ENCODE results near the gene SLC25A18. TPM values are rescaled to one million over a fixed set of nuclear protein-coding genes. Genes with fewer than 3 reads are reported as not detected.

Gene SLC25A18
- total RNA-seq, 2 experiments from 2014 or later = not detected

DNA sequence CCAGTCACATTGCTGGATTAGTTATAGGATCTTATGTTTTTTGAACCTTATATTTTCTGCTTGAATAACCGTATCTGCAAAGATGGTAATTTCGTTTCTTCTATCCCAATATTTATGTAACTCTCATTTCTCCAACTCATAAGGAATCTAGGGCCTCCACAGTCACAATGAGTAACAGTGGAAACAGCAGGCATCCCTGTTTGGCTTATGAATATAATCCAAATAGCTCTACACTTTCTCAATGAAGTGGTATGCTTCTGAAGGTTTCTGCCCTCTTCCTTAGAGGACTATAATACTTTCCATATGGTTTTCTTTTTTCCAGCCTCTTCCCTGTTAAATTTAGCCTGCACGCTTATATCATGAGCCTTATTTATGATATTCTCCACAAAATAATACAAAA lies 48.8 kb downstream of the SLC25A18 start:
- TF ChIP-seq EZH2phosphoT487 (IDR thresholded peaks at IDR 0.05; ENCODE audit: borderline replicate concordance, low read depth, low read length) = no peak
- TF ChIP-seq, protein P1, sequence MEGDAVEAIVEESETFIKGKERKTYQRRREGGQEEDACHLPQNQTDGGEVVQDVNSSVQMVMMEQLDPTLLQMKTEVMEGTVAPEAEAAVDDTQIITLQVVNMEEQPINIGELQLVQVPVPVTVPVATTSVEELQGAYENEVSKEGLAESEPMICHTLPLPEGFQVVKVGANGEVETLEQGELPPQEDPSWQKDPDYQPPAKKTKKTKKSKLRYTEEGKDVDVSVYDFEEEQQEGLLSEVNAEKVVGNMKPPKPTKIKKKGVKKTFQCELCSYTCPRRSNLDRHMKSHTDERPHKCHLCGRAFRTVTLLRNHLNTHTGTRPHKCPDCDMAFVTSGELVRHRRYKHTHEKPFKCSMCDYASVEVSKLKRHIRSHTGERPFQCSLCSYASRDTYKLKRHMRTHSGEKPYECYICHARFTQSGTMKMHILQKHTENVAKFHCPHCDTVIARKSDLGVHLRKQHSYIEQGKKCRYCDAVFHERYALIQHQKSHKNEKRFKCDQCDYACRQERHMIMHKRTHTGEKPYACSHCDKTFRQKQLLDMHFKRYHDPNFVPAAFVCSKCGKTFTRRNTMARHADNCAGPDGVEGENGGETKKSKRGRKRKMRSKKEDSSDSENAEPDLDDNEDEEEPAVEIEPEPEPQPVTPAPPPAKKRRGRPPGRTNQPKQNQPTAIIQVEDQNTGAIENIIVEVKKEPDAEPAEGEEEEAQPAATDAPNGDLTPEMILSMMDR (conservative IDR thresholded peaks at IDR 0.05; ENCODE audit: low read length) = no peak
- CTCF ChIA-PET (ENCODE audit: unreplicated experiment) = no interaction called here
- POLR2A ChIA-PET = interaction anchor here (0.7 kb wide), 1 partner anchor 8 kb away, joined by 3 read pairs; no protein-coding TSS in a partner anchor
- H2AFZ ChIP-seq (ENCODE audit: low read length) = no peak overlapping the region
- intact Hi-C loops (cut with micrococcal nuclease; ENCODE audit: unreplicated experiment) = no loop called here
- H3K4me3 ChIP-seq (ENCODE audit: low read depth, low read length, poor library complexity, severe bottlenecking) = no peak overlapping the region
- DNase-seq (ENCODE audit: low spot score) = no peak
- peaks cover 5% of the 10 kb centered on the region; the same call in 1 of the 2 replicates for H3K79me2 ChIP-seq (ENCODE audit: insufficient read depth, low read depth, low read length)
- no TSS peak for BruUV-seq (replicated peaks)
- H3K27ac ChIP-seq (ENCODE audit: low read depth, low read length, poor library complexity, severe bottlenecking) = no peak overlapping the region
- no peaks in the 10 kb centered on the region for H4K20me1 ChIP-seq (ENCODE audit: insufficient read depth, low read length)
- H3K36me3 ChIP-seq (ENCODE audit: insufficient read depth, low read length) = peaks cover 59% of the 10 kb centered on the region
- H3K4me1 ChIP-seq (ENCODE audit: insufficient read depth, low read length, poor library complexity, severe bottlenecking) = no peaks in the 10 kb centered on the region
- no peak overlapping the region for H3K4me2 ChIP-seq (ENCODE audit: low read length)
- no peaks in the 10 kb centered on the region for H3K9me3 ChIP-seq (ENCODE audit: low read length)
- H3K9me2 ChIP-seq (ENCODE audit: insufficient read depth, low read length) = no peaks in the 10 kb centered on the region

DNA sequence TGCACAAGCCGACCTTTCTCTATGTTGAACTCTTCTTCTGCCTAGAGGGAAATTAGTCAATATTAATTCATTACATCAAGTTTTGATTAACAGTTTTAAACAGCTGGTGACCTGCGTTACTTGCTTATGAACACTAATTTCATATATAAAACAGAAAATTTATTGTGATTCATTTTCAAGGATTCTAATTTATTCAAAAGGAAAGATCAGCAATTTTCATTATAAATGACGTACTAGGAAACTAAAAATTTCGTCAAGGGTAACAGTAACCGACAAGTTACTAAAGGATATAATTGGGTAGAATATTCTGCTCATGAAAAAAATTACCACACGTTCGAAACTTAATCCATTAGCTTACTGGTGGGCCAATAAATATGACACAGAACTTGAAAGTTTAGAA lies 50.0 kb downstream of the SLC25A18 start:
- H3K27ac ChIP-seq (ENCODE audit: low read depth, low read length, poor library complexity, severe bottlenecking) = no peak overlapping the region
- H3K36me3 ChIP-seq (ENCODE audit: insufficient read depth, low read length) = peaks cover 59% of the 10 kb centered on the region
- H3K79me2 ChIP-seq (ENCODE audit: insufficient read depth, low read depth, low read length) = peaks cover 5% of the 10 kb centered on the region; the same call in 1 of the 2 replicates
- H3K4me1 ChIP-seq (ENCODE audit: insufficient read depth, low read length, poor library complexity, severe bottlenecking) = no peaks in the 10 kb centered on the region
- no peak for DNase-seq (ENCODE audit: low spot score)
- no peak overlapping the region for H3K4me3 ChIP-seq (ENCODE audit: low read depth, low read length, poor library complexity, severe bottlenecking)
- TF ChIP-seq EZH2phosphoT487 (IDR thresholded peaks at IDR 0.05; ENCODE audit: borderline replicate concordance, low read depth, low read length) = no peak
- TF ChIP-seq, protein P1 (conservative IDR thresholded peaks at IDR 0.05; ENCODE audit: low read length) = no peak
- H3K9me2 ChIP-seq (ENCODE audit: insufficient read depth, low read length) = no peaks in the 10 kb centered on the region
- POLR2A ChIA-PET = interaction anchor here (0.6 kb wide), 1 partner anchor 80 kb away, joined by 3 read pairs; no protein-coding TSS in a partner anchor
- H2AFZ ChIP-seq (ENCODE audit: low read length) = no peak overlapping the region
- H3K4me2 ChIP-seq (ENCODE audit: low read length) = no peak overlapping the region
- no TSS peak for BruUV-seq (replicated peaks)
- intact Hi-C loops (cut with micrococcal nuclease; ENCODE audit: unreplicated experiment) = no loop called here
- no peaks in the 10 kb centered on the region for H4K20me1 ChIP-seq (ENCODE audit: insufficient read depth, low read length)
- H3K9me3 ChIP-seq (ENCODE audit: low read length) = no peaks in the 10 kb centered on the region
- CTCF ChIA-PET (ENCODE audit: unreplicated experiment) = no interaction called here

DNA sequence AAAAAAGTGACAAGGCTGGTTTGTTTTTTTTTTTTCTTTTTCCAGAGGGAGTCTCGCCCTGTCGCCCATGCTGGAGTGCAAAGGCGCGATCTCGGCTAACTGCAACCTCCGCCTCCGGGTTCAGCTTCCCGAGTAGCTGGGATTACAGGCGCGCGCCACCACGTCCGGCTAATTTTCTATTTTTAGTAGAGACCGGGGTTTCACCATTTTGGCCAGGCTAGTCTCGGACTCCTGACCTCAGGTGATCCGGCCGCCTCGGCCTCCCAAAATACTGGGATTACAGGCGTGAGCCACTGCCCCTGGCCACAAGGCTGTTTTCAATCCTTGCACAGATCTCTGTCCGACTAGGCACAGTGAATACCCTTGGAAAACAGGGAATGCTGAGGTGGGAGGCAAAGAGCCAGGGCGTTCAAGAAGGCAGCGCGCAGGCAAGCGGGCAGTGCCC lies 64.7 kb downstream of the SLC25A18 start:
- TF ChIP-seq EZH2phosphoT487 (IDR thresholded peaks at IDR 0.05; ENCODE audit: borderline replicate concordance, low read depth, low read length) = no peak
- TF ChIP-seq, protein P1 (conservative IDR thresholded peaks at IDR 0.05; ENCODE audit: low read length) = no peak
- Histone ChIP-seq H3K27ac (ENCODE audit: low read depth, low read length, poor library complexity, severe bottlenecking) (peak overlapping the region; percentile 57), H3K9me2 (ENCODE audit: insufficient read depth, low read length) (no peaks in the 10 kb centered on the region), H3K4me3 (ENCODE audit: low read depth, low read length, poor library complexity, severe bottlenecking) (peak overlapping the region; percentile 98), H3K36me3 (ENCODE audit: insufficient read depth, low read length) (peaks cover 31% of the 10 kb centered on the region), H3K4me2 (ENCODE audit: low read length) (peak overlapping the region; percentile 92), H3K4me1 (ENCODE audit: insufficient read depth, low read length, poor library complexity, severe bottlenecking) (peaks cover 16% of the 10 kb centered on the region), H2AFZ (ENCODE audit: low read length) (peak overlapping the region; percentile 83; the same call in 1 of the 2 replicates), H3K9me3 (ENCODE audit: low read length) (no peaks in the 10 kb centered on the region), H4K20me1 (ENCODE audit: insufficient read depth, low read length) (no peaks in the 10 kb centered on the region; the same call in 1 of the 2 replicates), H3K79me2 (ENCODE audit: insufficient read depth, low read depth, low read length) (peaks cover 59% of the 10 kb centered on the region)
- POLR2A ChIA-PET = no interaction called here
- TSS peak; percentile 92 for BruUV-seq (replicated peaks)
- no peak for DNase-seq (ENCODE audit: low spot score)
- intact Hi-C loops (cut with micrococcal nuclease; ENCODE audit: unreplicated experiment) = loop anchor here (2.0 kb wide), 1 partner anchor 33 kb away; no protein-coding TSS in a partner anchor
- CTCF ChIA-PET (ENCODE audit: unreplicated experiment) = no interaction called here

Measured in OCI-LY7 (cell line).